ENCODE results near the gene WSB2. TPM values are rescaled to one million over a fixed set of nuclear protein-coding genes. Genes with fewer than 3 reads are reported as not detected.

The WSB2 gene
- total RNA-seq, 1 donor: 119 TPM

- no peaks in the 10 kb centered on the region for H3K79me2 ChIP-seq (ENCODE audit: insufficient read depth, low read length)
- TF ChIP-seq CTCF (IDR thresholded peaks at IDR 0.05; ENCODE audit: extremely low read depth, low read depth, low read length): no peak
- H3K36me3 ChIP-seq (ENCODE audit: insufficient read depth, low read length): no peaks in the 10 kb centered on the region
- H3K4me2 ChIP-seq (ENCODE audit: insufficient read depth, low read length): peak within 1 kb of the TSS; percentile 90
- DNase-seq (ENCODE audit: insufficient read length, low spot score, missing footprints): peak; percentile 97
- H3K27me3 ChIP-seq (ENCODE audit: insufficient read depth, low read length): no peaks in the 10 kb centered on the region
- H2AFZ ChIP-seq (ENCODE audit: low read length): peak within 1 kb of the TSS; percentile 93
- H3K4me1 ChIP-seq (ENCODE audit: insufficient read depth, low read length): peaks cover 7% of the 10 kb centered on the region
- no peak within 1 kb of the TSS for H3K27ac ChIP-seq (ENCODE audit: low read depth, low read length)
- H4K20me1 ChIP-seq (ENCODE audit: insufficient read depth, low read length): no peaks in the 10 kb centered on the region
- H3K4me3 ChIP-seq (ENCODE audit: insufficient read depth, low read length): peak within 1 kb of the TSS; percentile 78
- no peaks in the 10 kb centered on the region for H3K9me3 ChIP-seq (ENCODE audit: low read depth, low read length)
Measured at GRCh38 chr12:118103601-118104382, 42.8 kb upstream of the WSB2 start, which contains the start of gene VSIG10. TSS of gene VSIG10 (minus strand) at chr12:118104011. CDS start at chr12:118103671, 340 bp downstream.

- Histone ChIP-seq H3K79me2 (ENCODE audit: insufficient read depth, low read length) (no peaks in the 10 kb centered on the region), H3K27ac (ENCODE audit: low read depth, low read length) (no peak overlapping the region), H2AFZ (ENCODE audit: low read length) (peak overlapping the region; percentile 93), H3K36me3 (ENCODE audit: insufficient read depth, low read length) (no peaks in the 10 kb centered on the region), H3K27me3 (ENCODE audit: insufficient read depth, low read length) (no peaks in the 10 kb centered on the region), H3K4me3 (ENCODE audit: insufficient read depth, low read length) (peak overlapping the region; percentile 78), H4K20me1 (ENCODE audit: insufficient read depth, low read length) (no peaks in the 10 kb centered on the region), H3K4me1 (ENCODE audit: insufficient read depth, low read length) (peaks cover 7% of the 10 kb centered on the region), H3K9me3 (ENCODE audit: low read depth, low read length) (no peaks in the 10 kb centered on the region), H3K4me2 (ENCODE audit: insufficient read depth, low read length) (peak overlapping the region; percentile 90)
- peak; percentile 67 for DNase-seq (ENCODE audit: insufficient read length, low spot score, missing footprints)
- no peak for TF ChIP-seq CTCF (IDR thresholded peaks at IDR 0.05; ENCODE audit: extremely low read depth, low read depth, low read length)
Measured at GRCh38 chr12:118103201-118103600, 42.2 kb upstream of the WSB2 start.

- no peaks in the 10 kb centered on the region for H4K20me1 ChIP-seq (ENCODE audit: insufficient read depth, low read length)
- no peaks in the 10 kb centered on the region for H3K27me3 ChIP-seq (ENCODE audit: insufficient read depth, low read length)
- no peak for TF ChIP-seq CTCF (IDR thresholded peaks at IDR 0.05; ENCODE audit: extremely low read depth, low read depth, low read length)
- peaks cover 7% of the 10 kb centered on the region for H3K4me1 ChIP-seq (ENCODE audit: insufficient read depth, low read length)
- peak overlapping the region; percentile 90 for H3K4me2 ChIP-seq (ENCODE audit: insufficient read depth, low read length)
- peak overlapping the region; percentile 78 for H3K4me3 ChIP-seq (ENCODE audit: insufficient read depth, low read length)
- DNase-seq (ENCODE audit: insufficient read length, low spot score, missing footprints): peak; percentile 30
- H3K27ac ChIP-seq (ENCODE audit: low read depth, low read length): no peak overlapping the region
- no peaks in the 10 kb centered on the region for H3K9me3 ChIP-seq (ENCODE audit: low read depth, low read length)
- H2AFZ ChIP-seq (ENCODE audit: low read length): no peak overlapping the region
- no peaks in the 10 kb centered on the region for H3K36me3 ChIP-seq (ENCODE audit: insufficient read depth, low read length)
- H3K79me2 ChIP-seq (ENCODE audit: insufficient read depth, low read length): no peaks in the 10 kb centered on the region
Measured at GRCh38 chr12:118102609-118103008, 41.6 kb upstream of the WSB2 start.

GRCh38 chr12:118102070-118102469, 41.1 kb upstream of the WSB2 start:
- Histone ChIP-seq H3K27me3 (ENCODE audit: insufficient read depth, low read length) (no peaks in the 10 kb centered on the region), H3K4me3 (ENCODE audit: insufficient read depth, low read length) (no peak overlapping the region), H4K20me1 (ENCODE audit: insufficient read depth, low read length) (no peaks in the 10 kb centered on the region), H3K4me1 (ENCODE audit: insufficient read depth, low read length) (peaks cover 7% of the 10 kb centered on the region), H3K4me2 (ENCODE audit: insufficient read depth, low read length) (no peak overlapping the region), H2AFZ (ENCODE audit: low read length) (no peak overlapping the region), H3K27ac (ENCODE audit: low read depth, low read length) (no peak overlapping the region), H3K36me3 (ENCODE audit: insufficient read depth, low read length) (no peaks in the 10 kb centered on the region), H3K9me3 (ENCODE audit: low read depth, low read length) (no peaks in the 10 kb centered on the region), H3K79me2 (ENCODE audit: insufficient read depth, low read length) (no peaks in the 10 kb centered on the region)
- TF ChIP-seq CTCF (IDR thresholded peaks at IDR 0.05; ENCODE audit: extremely low read depth, low read depth, low read length): no peak
- peak; percentile 84 for DNase-seq (ENCODE audit: insufficient read length, low spot score, missing footprints)
